NB4 (cell line): ENCODE results near the gene DAGLA.
A peak's percentile ranks its signal among the peaks of the same experiment; 100 is the strongest.
"Not testable (repeated sequence)": the region's sequence is repeated elsewhere in the genome, so short reads cannot be mapped to it uniquely, and the experiment has no call there.

Experiments
- DNase-seq: peaks from one replicate; pipeline ENCODE4 v3.0.0; 2010; ENCODE audit warnings: low read depth
- H3K4me3 ChIP-seq: one replicate; pipeline ENCODE4 v1.5.1; 2011; ENCODE audit warnings: mild to moderate bottlenecking, low read depth, low read length, moderate library complexity
- MYC ChIP-seq: IDR thresholded peaks from 2 replicates; pipeline ENCODE4 v1.6.1; 2011; ENCODE audit warnings: low read depth, low read length
- POLR2A ChIP-seq: IDR thresholded peaks from 2 replicates; pipeline ENCODE4 v1.6.1; 2011; ENCODE audit warnings: mild to moderate bottlenecking; ENCODE audit not compliant: insufficient read length; ENCODE audit errors: extremely low read depth
- TF ChIP-seq, protein P1 (sequence below): IDR thresholded peaks from one replicate; pipeline ENCODE4 v1.5.1; 2012; ENCODE audit warnings: low read depth, low read length
- TF ChIP-seq, protein P2 (sequence below): IDR thresholded peaks from 2 replicates; pipeline ENCODE4 v1.6.1; 2011; ENCODE audit warnings: low read depth, low read length

Gene DAGLA

GRCh38 chr11:61669417-61669816 lies 10.8 kb upstream of the DAGLA start:
- no peak overlapping the region for H3K4me3 ChIP-seq
- DNase-seq: no peak
- TF ChIP-seq, protein P1, sequence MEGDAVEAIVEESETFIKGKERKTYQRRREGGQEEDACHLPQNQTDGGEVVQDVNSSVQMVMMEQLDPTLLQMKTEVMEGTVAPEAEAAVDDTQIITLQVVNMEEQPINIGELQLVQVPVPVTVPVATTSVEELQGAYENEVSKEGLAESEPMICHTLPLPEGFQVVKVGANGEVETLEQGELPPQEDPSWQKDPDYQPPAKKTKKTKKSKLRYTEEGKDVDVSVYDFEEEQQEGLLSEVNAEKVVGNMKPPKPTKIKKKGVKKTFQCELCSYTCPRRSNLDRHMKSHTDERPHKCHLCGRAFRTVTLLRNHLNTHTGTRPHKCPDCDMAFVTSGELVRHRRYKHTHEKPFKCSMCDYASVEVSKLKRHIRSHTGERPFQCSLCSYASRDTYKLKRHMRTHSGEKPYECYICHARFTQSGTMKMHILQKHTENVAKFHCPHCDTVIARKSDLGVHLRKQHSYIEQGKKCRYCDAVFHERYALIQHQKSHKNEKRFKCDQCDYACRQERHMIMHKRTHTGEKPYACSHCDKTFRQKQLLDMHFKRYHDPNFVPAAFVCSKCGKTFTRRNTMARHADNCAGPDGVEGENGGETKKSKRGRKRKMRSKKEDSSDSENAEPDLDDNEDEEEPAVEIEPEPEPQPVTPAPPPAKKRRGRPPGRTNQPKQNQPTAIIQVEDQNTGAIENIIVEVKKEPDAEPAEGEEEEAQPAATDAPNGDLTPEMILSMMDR: no peak
- TF ChIP-seq, protein P2, sequence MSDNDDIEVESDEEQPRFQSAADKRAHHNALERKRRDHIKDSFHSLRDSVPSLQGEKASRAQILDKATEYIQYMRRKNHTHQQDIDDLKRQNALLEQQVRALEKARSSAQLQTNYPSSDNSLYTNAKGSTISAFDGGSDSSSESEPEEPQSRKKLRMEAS: no peak

DNA sequence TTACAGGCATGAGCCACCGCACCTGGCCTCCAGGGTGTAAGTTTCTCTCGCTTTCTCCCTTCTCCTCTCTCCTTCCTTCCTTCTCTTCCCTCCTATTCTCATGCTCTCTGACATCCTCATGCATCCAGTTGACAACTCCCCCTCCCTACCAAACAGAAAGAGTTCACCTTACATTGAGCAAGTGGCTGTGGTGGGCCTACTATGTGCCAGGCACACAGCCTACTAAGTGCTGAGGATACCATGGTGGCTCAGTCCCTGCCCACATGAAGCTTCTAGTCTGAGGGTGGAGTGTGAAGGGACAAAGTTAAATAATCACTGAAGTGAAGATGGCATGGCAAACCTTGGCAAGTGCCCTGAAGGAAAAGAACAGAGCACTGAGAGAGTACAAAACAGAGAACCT lies 9.6 kb upstream of the DAGLA start:
- TF ChIP-seq POLR2A: no peak
- H3K4me3 ChIP-seq: no peak overlapping the region
- no peak for DNase-seq

DNA sequence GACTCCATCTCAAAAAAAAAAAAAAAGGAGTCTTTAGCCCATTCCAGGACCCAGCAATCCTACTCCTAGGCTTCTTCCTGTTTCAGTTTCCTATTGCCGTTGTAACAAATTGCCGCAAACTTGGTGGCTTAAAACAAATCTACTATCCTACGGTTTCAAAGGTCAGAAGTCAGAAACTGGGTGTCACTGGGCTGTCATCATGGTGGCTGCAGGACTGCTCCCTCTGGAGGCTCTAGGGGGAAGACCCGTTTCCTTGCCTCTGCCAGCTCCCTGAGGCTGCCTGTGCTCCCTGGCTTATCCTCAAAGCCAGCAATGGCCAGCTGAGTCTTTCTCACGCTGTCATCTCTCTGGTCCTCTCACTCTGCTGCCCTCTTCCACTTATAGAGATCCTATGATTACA lies 8.7 kb upstream of the DAGLA start:
- H3K4me3 ChIP-seq: no peak overlapping the region
- peak; percentile 54 for DNase-seq
- TF ChIP-seq MYC (no peak), POLR2A (no peak)
- TF ChIP-seq, protein P1: peak; percentile 78
- TF ChIP-seq, protein P2: no peak

GRCh38 chr11:61673946-61674467 lies 6.2 kb upstream of the DAGLA start:
- not testable (repeated sequence) for DNase-seq, H3K4me3 ChIP-seq

DNA sequence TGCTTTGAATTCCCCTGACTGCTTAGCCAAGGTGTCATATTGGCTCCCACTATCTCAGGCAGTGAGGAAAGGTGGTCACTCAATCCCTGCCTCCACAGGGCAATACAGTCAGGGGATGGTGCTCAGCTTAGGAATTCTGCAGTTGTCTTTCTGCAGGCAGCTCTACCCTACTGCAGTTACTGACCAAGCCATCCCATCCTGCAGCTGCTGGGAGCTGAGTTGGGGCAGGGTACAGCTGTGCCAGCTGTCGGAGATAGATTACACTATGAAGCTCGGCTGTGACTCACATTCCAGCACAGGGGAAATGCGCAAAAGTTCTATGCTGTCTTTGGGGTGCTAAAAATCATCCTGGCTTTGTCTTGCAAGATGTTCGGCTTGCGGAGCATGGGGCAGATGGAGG lies 4.4 kb upstream of the DAGLA start:
- H3K4me3 ChIP-seq: no peak overlapping the region
- TF ChIP-seq, protein P2: no peak
- no peak for TF ChIP-seq POLR2A
- no peak for DNase-seq

- no peak for TF ChIP-seq MYC
- no peak for TF ChIP-seq POLR2A
- TF ChIP-seq, protein P2: no peak
- TF ChIP-seq, protein P1: no peak
- peak; percentile 56 for DNase-seq
- H3K4me3 ChIP-seq: no peak overlapping the region
These were observed 895 bp upstream of the DAGLA start for GRCh38 chr11:61679296-61679695.

DNA sequence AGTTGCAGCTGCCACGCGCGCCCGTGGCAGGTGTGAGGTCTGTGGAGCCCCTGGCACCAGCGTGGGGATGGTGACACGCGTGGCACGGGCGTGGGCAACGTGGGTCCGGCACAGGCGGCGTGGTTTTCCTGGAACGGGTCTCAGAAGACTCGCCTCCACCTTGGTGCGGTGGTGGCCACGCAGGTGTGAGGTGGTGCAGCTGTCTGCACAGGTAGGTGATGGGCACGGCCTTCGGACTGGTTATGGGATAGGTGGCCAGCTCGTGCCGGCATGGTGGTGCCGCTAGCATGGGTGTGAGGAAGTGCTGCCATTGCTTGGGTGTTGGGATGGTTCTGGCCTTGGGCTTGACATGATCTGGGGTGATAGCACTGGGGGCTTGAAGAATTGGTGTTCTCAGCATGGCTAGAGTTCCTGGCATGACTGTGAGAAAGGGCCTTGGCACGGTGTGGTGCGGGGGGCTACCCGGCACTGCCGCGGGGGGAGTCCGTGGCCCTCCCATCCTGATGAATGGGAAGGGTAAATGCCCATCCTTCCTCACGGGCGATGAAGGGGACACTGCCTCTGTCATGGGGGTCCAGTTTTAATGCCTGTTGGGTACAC lies 531 bp downstream of the DAGLA start:
- TF ChIP-seq POLR2A: no peak
- TF ChIP-seq, protein P2: no peak
- TF ChIP-seq MYC: no peak
- TF ChIP-seq, protein P1: no peak
- no peak overlapping the region for H3K4me3 ChIP-seq
- no peak for DNase-seq
